ENCODE data around the gene TMEM88. TPM values are rescaled to one million over a fixed set of nuclear protein-coding genes. Genes with fewer than 3 reads are reported as not detected.

Gene TMEM88
- total RNA-seq, 2 donors from 2014 or later, result 16.8 to 26.8 TPM

DNA sequence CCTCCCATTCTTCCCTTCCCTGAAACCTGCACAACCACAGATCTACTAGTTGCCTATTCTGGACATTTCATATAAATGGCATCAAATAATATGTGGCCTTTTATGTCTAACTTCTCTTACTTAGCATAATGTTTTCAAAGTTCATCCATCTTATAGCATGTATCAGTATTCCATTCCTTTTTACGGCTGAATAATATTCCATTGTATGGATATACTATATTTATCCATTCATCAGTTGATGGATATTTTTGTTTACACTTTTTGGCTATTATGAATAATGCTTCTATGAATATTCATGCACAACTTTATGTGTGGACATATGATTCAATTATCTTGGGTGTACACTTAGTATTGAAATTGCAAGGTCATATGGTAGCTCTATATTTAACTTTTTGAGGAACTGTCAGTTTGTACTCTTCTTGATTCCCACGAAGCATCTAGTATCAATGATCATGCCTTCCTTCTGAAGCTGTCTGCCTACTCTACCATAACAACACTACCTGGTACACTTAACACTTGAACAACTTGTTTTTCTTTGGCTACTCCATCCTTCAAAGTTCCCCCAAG, 21.0 kb downstream of the TMEM88 start:
- Mint-ChIP-seq H3K36me3 (ENCODE audit: low read depth) (peaks cover 31% of the 10 kb centered on the region), H3K27ac (no peak overlapping the region), H3K4me1 (peaks cover 2% of the 10 kb centered on the region), H3K4me3 (no peak overlapping the region), H3K9me3 (no peaks in the 10 kb centered on the region), H3K27me3 (ENCODE audit: insufficient read depth) (no peaks in the 10 kb centered on the region)
- no peaks in the 10 kb centered on the region for H3K9me3 ChIP-seq (ENCODE audit: control insufficient read depth, low read length)
- no peak overlapping the region for H3K27ac ChIP-seq (ENCODE audit: low read depth, low read length)
- DNase-seq, result no peak
- WGBS, 2 experiments (ENCODE audit: insufficient coverage in 1 of 2, insufficient read length in 1 of 2), result 86 to 92% methylated on average over 1 of the region's 2 CpGs
- no peaks in the 10 kb centered on the region for H3K27me3 ChIP-seq (ENCODE audit: control insufficient read depth, insufficient read depth, low read length, poor library complexity, severe bottlenecking)
- no peak overlapping the region for H3K9ac ChIP-seq (ENCODE audit: extremely low read depth, low read length, poor library complexity, severe bottlenecking)
- no peak overlapping the region for H3K4me3 ChIP-seq (ENCODE audit: low read length)
- peaks cover 83% of the 10 kb centered on the region for H3K36me3 ChIP-seq (ENCODE audit: control insufficient read depth, insufficient read depth, low read length)
- TF ChIP-seq, protein P1, sequence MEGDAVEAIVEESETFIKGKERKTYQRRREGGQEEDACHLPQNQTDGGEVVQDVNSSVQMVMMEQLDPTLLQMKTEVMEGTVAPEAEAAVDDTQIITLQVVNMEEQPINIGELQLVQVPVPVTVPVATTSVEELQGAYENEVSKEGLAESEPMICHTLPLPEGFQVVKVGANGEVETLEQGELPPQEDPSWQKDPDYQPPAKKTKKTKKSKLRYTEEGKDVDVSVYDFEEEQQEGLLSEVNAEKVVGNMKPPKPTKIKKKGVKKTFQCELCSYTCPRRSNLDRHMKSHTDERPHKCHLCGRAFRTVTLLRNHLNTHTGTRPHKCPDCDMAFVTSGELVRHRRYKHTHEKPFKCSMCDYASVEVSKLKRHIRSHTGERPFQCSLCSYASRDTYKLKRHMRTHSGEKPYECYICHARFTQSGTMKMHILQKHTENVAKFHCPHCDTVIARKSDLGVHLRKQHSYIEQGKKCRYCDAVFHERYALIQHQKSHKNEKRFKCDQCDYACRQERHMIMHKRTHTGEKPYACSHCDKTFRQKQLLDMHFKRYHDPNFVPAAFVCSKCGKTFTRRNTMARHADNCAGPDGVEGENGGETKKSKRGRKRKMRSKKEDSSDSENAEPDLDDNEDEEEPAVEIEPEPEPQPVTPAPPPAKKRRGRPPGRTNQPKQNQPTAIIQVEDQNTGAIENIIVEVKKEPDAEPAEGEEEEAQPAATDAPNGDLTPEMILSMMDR (conservative IDR thresholded peaks at IDR 0.05), result no peak
- no peaks in the 10 kb centered on the region for H3K4me1 ChIP-seq (ENCODE audit: control insufficient read depth, insufficient read depth, low read length)

DNA sequence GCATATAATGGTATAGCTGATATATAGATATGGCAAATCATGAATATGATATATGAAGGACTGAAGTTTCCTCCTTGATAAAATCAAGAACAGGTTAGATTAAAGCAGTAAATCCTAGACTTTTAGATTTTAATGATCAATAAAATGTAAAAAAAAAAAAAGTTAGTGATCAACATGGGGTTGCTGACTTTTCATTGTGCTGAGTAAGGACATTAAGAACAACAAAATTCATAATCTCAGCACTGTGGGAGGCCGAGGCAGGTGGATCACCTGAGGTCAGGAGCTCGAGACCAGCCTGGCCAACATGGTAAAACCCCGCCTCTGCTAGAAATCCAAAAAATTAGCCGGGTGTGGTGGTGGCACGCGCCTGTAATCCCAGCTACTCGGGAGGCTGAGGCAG, 23.4 kb downstream of the TMEM88 start:
- TF ChIP-seq, protein P1 (conservative IDR thresholded peaks at IDR 0.05), result no peak
- H3K4me3 ChIP-seq (ENCODE audit: low read length), result no peak overlapping the region
- Mint-ChIP-seq H3K36me3 (ENCODE audit: low read depth) (peaks cover 25% of the 10 kb centered on the region), H3K9me3 (no peaks in the 10 kb centered on the region), H3K27ac (no peak overlapping the region), H3K27me3 (ENCODE audit: insufficient read depth) (no peaks in the 10 kb centered on the region), H3K4me1 (no peaks in the 10 kb centered on the region), H3K4me3 (no peak overlapping the region)
- 95 to 99% methylated on average over 7 of the region's 7 CpGs for WGBS, 2 experiments (ENCODE audit: insufficient coverage in 1 of 2, insufficient read length in 1 of 2)
- no peak overlapping the region for H3K27ac ChIP-seq (ENCODE audit: low read depth, low read length)
- no peaks in the 10 kb centered on the region for H3K9me3 ChIP-seq (ENCODE audit: control insufficient read depth, low read length)
- peaks cover 76% of the 10 kb centered on the region for H3K36me3 ChIP-seq (ENCODE audit: control insufficient read depth, insufficient read depth, low read length)
- H3K9ac ChIP-seq (ENCODE audit: extremely low read depth, low read length, poor library complexity, severe bottlenecking), result no peak overlapping the region
- peak; percentile 11 for DNase-seq
- H3K27me3 ChIP-seq (ENCODE audit: control insufficient read depth, insufficient read depth, low read length, poor library complexity, severe bottlenecking), result no peaks in the 10 kb centered on the region
- H3K4me1 ChIP-seq (ENCODE audit: control insufficient read depth, insufficient read depth, low read length), result no peaks in the 10 kb centered on the region

DNA sequence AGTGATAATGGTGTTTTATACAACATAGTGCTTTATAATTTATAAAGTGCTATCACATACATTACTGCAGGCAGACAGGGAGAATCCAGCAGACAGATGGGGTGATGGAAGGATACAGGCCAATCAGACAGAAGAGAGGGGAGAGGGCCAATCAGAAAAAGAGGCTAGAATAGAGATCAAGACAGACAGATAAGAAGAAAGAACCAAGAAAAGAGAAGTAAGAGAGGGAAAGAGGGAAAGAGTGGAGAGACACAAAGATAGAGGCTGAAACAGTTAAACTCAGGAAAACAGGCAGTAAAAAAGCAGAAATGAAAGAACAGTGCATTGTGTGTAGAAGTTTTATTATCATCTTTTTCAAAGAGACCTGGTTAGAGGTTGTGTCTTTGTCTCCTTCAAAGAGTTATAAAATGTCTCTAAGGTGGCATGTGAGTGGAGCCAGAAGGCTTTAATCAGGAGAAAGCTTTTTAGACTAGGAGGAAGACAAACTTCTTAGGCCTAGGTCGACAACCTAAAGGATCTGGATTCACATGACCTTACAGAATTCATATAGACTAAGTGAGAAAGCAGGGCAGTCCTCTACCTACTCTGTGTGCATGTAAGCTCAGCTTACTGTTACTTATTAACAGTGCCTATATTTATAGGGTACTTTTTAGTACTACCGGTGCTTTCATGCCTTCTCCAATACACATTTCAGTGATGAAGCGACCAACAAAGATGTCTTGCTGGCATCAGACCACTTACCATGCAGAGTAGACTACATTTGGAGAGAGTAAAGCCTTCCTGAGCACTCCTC, 25.4 kb downstream of the TMEM88 start:
- Histone ChIP-seq H3K9ac (ENCODE audit: extremely low read depth, low read length, poor library complexity, severe bottlenecking) (no peak overlapping the region), H3K27ac (ENCODE audit: low read depth, low read length) (no peak overlapping the region), H3K9me3 (ENCODE audit: control insufficient read depth, low read length) (no peaks in the 10 kb centered on the region), H3K4me3 (ENCODE audit: low read length) (no peak overlapping the region), H3K27me3 (ENCODE audit: control insufficient read depth, insufficient read depth, low read length, poor library complexity, severe bottlenecking) (no peaks in the 10 kb centered on the region), H3K4me1 (ENCODE audit: control insufficient read depth, insufficient read depth, low read length) (no peaks in the 10 kb centered on the region), H3K36me3 (ENCODE audit: control insufficient read depth, insufficient read depth, low read length) (peaks cover 61% of the 10 kb centered on the region)
- TF ChIP-seq, protein P1 (conservative IDR thresholded peaks at IDR 0.05), result no peak
- Mint-ChIP-seq H3K4me1 (no peaks in the 10 kb centered on the region), H3K27ac (no peak overlapping the region), H3K36me3 (ENCODE audit: low read depth) (peaks cover 17% of the 10 kb centered on the region), H3K4me3 (no peak overlapping the region), H3K9me3 (no peaks in the 10 kb centered on the region), H3K27me3 (ENCODE audit: insufficient read depth) (no peaks in the 10 kb centered on the region)
- WGBS, 2 experiments (ENCODE audit: insufficient coverage in 1 of 2, insufficient read length in 1 of 2), result 97 to 98% methylated on average over 3 of the region's 3 CpGs
- DNase-seq, result no peak
